ENCODE measurements around the gene CELF4. TPM values are rescaled to one million over a fixed set of nuclear protein-coding genes. Genes with fewer than 3 reads are reported as not detected.

The CELF4 gene
- polyA plus RNA-seq, 1 donor (not counting 4 experiments of a cell fraction or from before 2014, with no cell fraction given) = not detected

DNA sequence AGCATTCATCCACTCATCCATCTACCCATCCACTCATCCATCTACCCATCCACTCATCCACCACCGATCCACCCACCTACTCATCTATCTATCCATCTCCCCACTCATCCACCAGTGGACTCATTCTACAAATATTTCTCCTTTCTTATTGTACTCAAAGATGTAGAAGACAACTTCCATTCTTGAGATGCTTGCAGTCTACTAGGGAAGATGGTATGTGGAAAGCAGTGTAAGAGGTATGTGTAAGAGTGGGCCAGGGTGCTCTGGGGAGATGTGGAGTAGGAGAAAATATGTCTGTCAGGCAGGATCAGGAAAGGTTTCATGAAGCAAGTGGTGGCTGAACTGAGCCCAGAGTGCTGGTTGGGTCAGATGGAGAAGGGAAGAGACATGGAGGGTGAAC, 150.8 kb downstream of the CELF4 start:
- dilution Hi-C loops (cut with MboI; ENCODE audit: extremely low pct_ligation_motif_present, low sequenced_read_pairs) = no loop called here
- no peak for TF ChIP-seq EZH2 (IDR thresholded peaks at IDR 0.05; ENCODE audit: low read length)
- TF ChIP-seq CTCF (optimal IDR thresholded peaks at IDR 0.05 in 1 of 3, IDR thresholded peaks at IDR 0.05 in 1 of 3, conservative IDR thresholded peaks at IDR 0.05 in 1 of 3; ENCODE audit: extremely low read depth in 1 of 3, insufficient read depth in 2 of 3, low read length in 3 of 3) = no peak
- Histone ChIP-seq H3K36me3 (ENCODE audit: control insufficient read depth in 2 of 2, extremely low read depth in 1 of 2, insufficient read depth in 2 of 2, low read length in 2 of 2) (no peaks in the 10 kb centered on the region), H2AFZ (ENCODE audit: control insufficient read depth, low read length) (no peak overlapping the region), H3K9me3 (ENCODE audit: control insufficient read depth, low read depth, low read length) (no peaks in the 10 kb centered on the region), H3K4me1 (ENCODE audit: control insufficient read depth, extremely low read depth, insufficient read depth, low read length) (peaks cover 3% of the 10 kb centered on the region), H3K4me2 (ENCODE audit: control insufficient read depth, extremely low read depth, insufficient read depth, low read depth, low read length) (no peak overlapping the region), H4K20me1 (ENCODE audit: control insufficient read depth, extremely low read depth, insufficient read depth, low read length) (no peaks in the 10 kb centered on the region), H3K9ac (ENCODE audit: control insufficient read depth, extremely low read depth, insufficient read depth, low read length) (no peak overlapping the region), H3K9me1 (ENCODE audit: control insufficient read depth, extremely low read depth, insufficient read depth, low read length) (no peaks in the 10 kb centered on the region), H3K27me3 (ENCODE audit: control insufficient read depth, extremely low read depth, insufficient read depth, low read length) (no peaks in the 10 kb centered on the region), H3K27ac (ENCODE audit: control insufficient read depth, insufficient read depth, low read length) (no peak overlapping the region), H3K79me2 (ENCODE audit: control insufficient read depth, insufficient read depth, low read length) (no peaks in the 10 kb centered on the region), H3K4me3 (ENCODE audit: control insufficient read depth in 2 of 3, extremely low read depth in 1 of 3, insufficient read depth in 2 of 3, low read depth in 1 of 3, low read length in 3 of 3) (no peak overlapping the region)
- no peak for DNase-seq (ENCODE audit: low read depth, low spot score)
- no peak for FAIRE-seq

DNA sequence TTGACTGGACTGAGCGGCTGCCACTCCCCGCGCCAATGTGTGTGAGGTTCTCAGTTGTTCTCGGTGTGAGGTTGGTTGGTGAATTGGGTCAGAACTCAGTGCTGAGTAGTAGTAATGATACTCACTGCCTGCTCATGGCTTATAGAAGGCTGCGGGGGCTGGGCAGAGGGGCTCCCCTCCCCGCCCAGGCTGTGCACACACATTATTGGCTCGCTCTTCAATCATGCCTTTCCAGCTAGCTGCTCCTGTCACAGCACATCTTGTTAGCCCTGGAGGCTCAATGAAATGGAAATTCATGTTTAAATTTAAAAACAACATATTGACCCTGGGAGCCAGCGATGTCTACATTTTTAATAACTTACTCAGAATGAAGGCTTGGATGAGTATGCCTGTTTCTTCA, 152.8 kb downstream of the CELF4 start:
- no peaks in the 10 kb centered on the region for H3K27me3 ChIP-seq (ENCODE audit: control insufficient read depth, extremely low read depth, insufficient read depth, low read length)
- no peak overlapping the region for H3K4me2 ChIP-seq (ENCODE audit: control insufficient read depth, extremely low read depth, insufficient read depth, low read depth, low read length)
- DNase-seq (ENCODE audit: low read depth, low spot score) (no peak), FAIRE-seq (no peak)
- no peak overlapping the region for H3K27ac ChIP-seq (ENCODE audit: control insufficient read depth, insufficient read depth, low read length)
- H3K36me3 ChIP-seq (ENCODE audit: control insufficient read depth in 2 of 2, extremely low read depth in 1 of 2, insufficient read depth in 2 of 2, low read length in 2 of 2) = no peaks in the 10 kb centered on the region
- no peaks in the 10 kb centered on the region for H3K79me2 ChIP-seq (ENCODE audit: control insufficient read depth, insufficient read depth, low read length)
- H3K4me3 ChIP-seq (ENCODE audit: control insufficient read depth in 2 of 3, extremely low read depth in 1 of 3, insufficient read depth in 2 of 3, low read depth in 1 of 3, low read length in 3 of 3) = no peak overlapping the region
- no peak overlapping the region for H2AFZ ChIP-seq (ENCODE audit: control insufficient read depth, low read length)
- H3K4me1 ChIP-seq (ENCODE audit: control insufficient read depth, extremely low read depth, insufficient read depth, low read length) = no peaks in the 10 kb centered on the region
- dilution Hi-C loops (cut with MboI; ENCODE audit: extremely low pct_ligation_motif_present, low sequenced_read_pairs) = no loop called here
- no peaks in the 10 kb centered on the region for H3K9me3 ChIP-seq (ENCODE audit: control insufficient read depth, low read depth, low read length)
- H3K9ac ChIP-seq (ENCODE audit: control insufficient read depth, extremely low read depth, insufficient read depth, low read length) = no peak overlapping the region
- H3K9me1 ChIP-seq (ENCODE audit: control insufficient read depth, extremely low read depth, insufficient read depth, low read length) = no peaks in the 10 kb centered on the region
- no peaks in the 10 kb centered on the region for H4K20me1 ChIP-seq (ENCODE audit: control insufficient read depth, extremely low read depth, insufficient read depth, low read length)
- no peak for TF ChIP-seq EZH2 (IDR thresholded peaks at IDR 0.05; ENCODE audit: low read length)
- TF ChIP-seq CTCF (optimal IDR thresholded peaks at IDR 0.05 in 1 of 3, IDR thresholded peaks at IDR 0.05 in 1 of 3, conservative IDR thresholded peaks at IDR 0.05 in 1 of 3; ENCODE audit: extremely low read depth in 1 of 3, insufficient read depth in 2 of 3, low read length in 3 of 3) = no peak

Measured in keratinocyte (primary cell).